H1 (cell line): ENCODE results near the gene ASB16. TPM values are rescaled to one million over a fixed set of nuclear protein-coding genes. Genes with fewer than 3 reads are reported as not detected.

Experiments
- CBX5 ChIP-seq: fragments of 300-800, 300-1000 bp; sonication (generic); IDR thresholded peaks from 2 replicates; pipeline ENCODE4 v1.7.1; 2016; ENCODE audit warnings: antibody characterized with exemption, low read length, low read depth
- CBX8 ChIP-seq: fragments of 300-800, 300-1000 bp; sonication (generic); IDR thresholded peaks from 2 replicates; pipeline ENCODE4 v1.7.1; 2016; ENCODE audit warnings: low read depth, low read length, borderline replicate concordance
- CEBPB ChIP-seq: IDR thresholded peaks from 2 replicates; pipeline ENCODE4 v1.6.1; 2012; ENCODE audit warnings: low read depth, low read length
- CTBP2 ChIP-seq: IDR thresholded peaks from 2 replicates; pipeline ENCODE4 v1.7.0; 2011; ENCODE audit warnings: borderline replicate concordance, mild to moderate bottlenecking, moderate library complexity, mixed read lengths, low read length; ENCODE audit not compliant: insufficient read depth, insufficient read length
- E2F6 ChIP-seq: IDR thresholded peaks from 2 replicates; pipeline ENCODE4 v1.6.1; 2012; ENCODE audit warnings: inconsistent platforms
- JUND ChIP-seq: IDR thresholded peaks from 2 replicates; pipeline ENCODE4 v1.6.1; 2011; ENCODE audit warnings: mild to moderate bottlenecking, improper control_type of control experiment, low read length
- KDM1A ChIP-seq: fragments of 200-600, 300-600 bp; sonication (generic); IDR thresholded peaks from 2 replicates; pipeline ENCODE4 v1.7.1; 2016; ENCODE audit warnings: mild to moderate bottlenecking, low read length, borderline replicate concordance
- MAX ChIP-seq: IDR thresholded peaks from 2 replicates; pipeline ENCODE4 v1.6.1; 2012; ENCODE audit warnings: inconsistent platforms
- SP1 ChIP-seq: IDR thresholded peaks from 2 replicates; pipeline ENCODE4 v1.6.1; 2011; ENCODE audit warnings: low read depth, low read length
- polyA plus RNA-seq, 7 experiments: library from polyadenylated mRNA; depleted of rRNA in 3 of 7; stranded (reverse) in 5 of 7; unstranded in 2 of 7; fragments of >200 nt in 5 of 7; fragments of 200-250 nt in 2 of 7; gene quantifications; 1 replicate in 5 of 7; 2 replicates in 1 of 7; 4 replicates in 1 of 7; pipeline versions ENCODE4 v1.2.1 to v1.2.3, GENCODE V29; 2011 to 2013; ENCODE audit warnings: missing spikeins in 2 of 7, mixed read lengths in 2 of 7
- total RNA-seq: library from RNA; stranded (reverse); fragmentation: NEBNext Ultra II Directional; extraction: Animal tissue kit (Norgen Biotek cat#: 25700); gene quantifications from 2 replicates; pipeline ENCODE4 v1.2.1, GENCODE V29; 2021

ASB16 gene
- total and polyA plus RNA-seq, 2 of the 8 experiments (the other 6 are each of a cell fraction or from before 2014, with no cell fraction given) = 0.05 TPM; not detected in 1

GRCh38 chr17:44207743-44208142, 37.2 kb downstream of the ASB16 start (continued):
- TF ChIP-seq E2F6 = no peak
- no peak for TF ChIP-seq MAX
- TF ChIP-seq JUND = no peak
- TF ChIP-seq SP1 = no peak
- TF ChIP-seq CBX8 = no peak
- no peak for TF ChIP-seq CBX5
- TF ChIP-seq CEBPB = no peak
- no peak for TF ChIP-seq KDM1A
- no peak for TF ChIP-seq CTBP2
- TF ChIP-seq, all 59 proteins: peak for 0
